ENCODE results near the gene FYTTD1. TPM values are rescaled to one million over a fixed set of nuclear protein-coding genes. Genes with fewer than 3 reads are reported as not detected.

FYTTD1 gene
- polyA plus RNA-seq, 2 of the 4 experiments (the other 2 are of a cell fraction): 22.2 to 37.3 TPM

GRCh38 chr3:197800379-197800778 lies 50.7 kb downstream of the FYTTD1 start:
- no peak overlapping the region for H3K4me3 ChIP-seq
- ChIA-PET CTCF (no interaction called here), POLR2A (no interaction called here)
- ATAC-seq (no peak), FAIRE-seq (no peak), DNase-seq (ENCODE audit: low read depth in 1 of 2, low spot score in 1 of 2) (no peak)
- H3K27ac ChIP-seq: no peak overlapping the region
- 84% methylated on average over 3 of the region's 3 CpGs for WGBS (ENCODE audit: missing lambda C conversion rate)
- peaks cover 12% of the 10 kb centered on the region for H3K4me1 ChIP-seq
- TF ChIP-seq ZNF302 (CRISPR knock-in tag; IDR thresholded peaks at IDR 0.05) (no peak), MAZ (IDR thresholded peaks at IDR 0.05; ENCODE audit: borderline replicate concordance, low read depth, low read length) (no peak), E2F6 (IDR thresholded peaks at IDR 0.05; ENCODE audit: borderline replicate concordance, low read depth) (no peak), FOSL2 (IDR thresholded peaks at IDR 0.05) (no peak), FOSL2 (CRISPR knock-in tag; IDR thresholded peaks at IDR 0.05) (no peak), TFCP2L1 (CRISPR knock-in tag; IDR thresholded peaks at IDR 0.05) (no peak), CHD2 (IDR thresholded peaks at IDR 0.05; ENCODE audit: low read length, partially characterized antibody) (no peak), MAFK (IDR thresholded peaks at IDR 0.05; ENCODE audit: partially characterized antibody) (no peak), ZSCAN20 (CRISPR knock-in tag; IDR thresholded peaks at IDR 0.05) (no peak), FOSB (CRISPR knock-in tag; IDR thresholded peaks at IDR 0.05) (no peak), NFE2L2 (conservative IDR thresholded peaks at IDR 0.05; ENCODE audit: low read length) (no peak), NR3C1 (IDR thresholded peaks at IDR 0.05) (no peak), SREBF2 (IDR thresholded peaks at IDR 0.05) (no peak), CBX8 (IDR thresholded peaks at IDR 0.05) (no peak), ZC3H11A (IDR thresholded peaks at IDR 0.05) (no peak), CHD4 (IDR thresholded peaks at IDR 0.05; ENCODE audit: borderline replicate concordance) (no peak), CEBPB (IDR thresholded peaks at IDR 0.05) (no peak), CBX2 (IDR thresholded peaks at IDR 0.05; ENCODE audit: borderline replicate concordance, low read depth) (no peak), RCOR1 (IDR thresholded peaks at IDR 0.05; ENCODE audit: low read depth, low read length) (no peak)
- no peaks in the 10 kb centered on the region for H3K9me3 ChIP-seq
- no peak overlapping the region for H3K4me2 ChIP-seq

- WGBS (ENCODE audit: missing lambda C conversion rate): 38% methylated on average over 8 of the region's 8 CpGs
- ChIA-PET POLR2A (no interaction called here), CTCF (interaction anchor here (0.6 to 1.3 kb wide), 6 partner anchors 8 to 122 kb away, joined by 3 to 4 read pairs (median 3); no protein-coding TSS in a partner anchor)
- FAIRE-seq: no peak
- TF ChIP-seq KDM1A (IDR thresholded peaks at IDR 0.05; ENCODE audit: low read depth) (no peak), ELK1 (IDR thresholded peaks at IDR 0.05; ENCODE audit: low read depth, low read length) (no peak), HES2 (IDR thresholded peaks at IDR 0.05) (no peak), CEBPB (IDR thresholded peaks at IDR 0.05) (no peak), CHD4 (IDR thresholded peaks at IDR 0.05; ENCODE audit: borderline replicate concordance) (no peak), ESRRA (IDR thresholded peaks at IDR 0.05; ENCODE audit: borderline replicate concordance, low read length) (no peak), RARB (CRISPR knock-in tag; IDR thresholded peaks at IDR 0.05) (no peak), TFCP2L1 (CRISPR knock-in tag; IDR thresholded peaks at IDR 0.05) (no peak), SMC3 (IDR thresholded peaks at IDR 0.05) (peak; percentile 20; the same call in 1 of the 3 replicates), CBX8 (IDR thresholded peaks at IDR 0.05) (no peak), REST (IDR thresholded peaks at IDR 0.05) (no peak), NPAS2 (CRISPR knock-in tag; IDR thresholded peaks at IDR 0.05; ENCODE audit: borderline replicate concordance) (no peak), CTCF (IDR thresholded peaks at IDR 0.05) (peak; percentile 38; the same call in 2 of the 3 replicates), HEYL (CRISPR knock-in tag; IDR thresholded peaks at IDR 0.05) (no peak), RAD21 (conservative IDR thresholded peaks at IDR 0.05 in 1 of 2, IDR thresholded peaks at IDR 0.05 in 1 of 2) (peak in 1 of 2 experiments; percentile 32; a peak in 2 of 5 replicates)
- Histone ChIP-seq H3K4me1 (peaks cover 3% of the 10 kb centered on the region; the same call in 1 of the 3 replicates), H3K27ac (no peak overlapping the region), H3K9me3 (no peaks in the 10 kb centered on the region), H3K4me2 (no peak overlapping the region), H3K4me3 (no peak overlapping the region)
- peak in 1 of 2 experiments; percentile 31 for DNase-seq (ENCODE audit: low read depth in 1 of 2, low spot score in 1 of 2)
- peak in 1 of 2 experiments; percentile 53; a peak in 3 of 6 replicates for ATAC-seq
Observed at GRCh38 chr3:197801891-197802778, 52.5 kb downstream of the FYTTD1 start.

Measured in A549 (cell line).